Stimulated activated CD4-positive, alpha-beta T cell treated with anti-CD3 and anti-CD28 coated beads, TNF-alpha, amount 100 ng/mL, for 24 hours (primary cell): ENCODE measurements around the gene CD151.

Experiments used
- DNase-seq, 3 experiments: peaks; one replicate each; pipeline ENCODE4 v3.0.0-alpha.2; 2020; ENCODE audit warnings: low read depth in 3 of 3

CD151 gene

GRCh38 chr11:815675-816432 lies 16.9 kb upstream of the CD151 start:
- no peak for DNase-seq

GRCh38 chr11:816433-816779 lies 16.3 kb upstream of the CD151 start:
- no peak for DNase-seq

GRCh38 chr11:818396-819128 lies 14.2 kb upstream of the CD151 start, which contains the start of gene PNPLA2:
Gene PNPLA2, plus strand, starts transcription at chr11:818914. Its CDS starts 805 bp downstream, at chr11:819719.
- DNase-seq = no peak

GRCh38 chr11:819129-819931 lies 13.4 kb upstream of the CD151 start:
- DNase-seq = peak; percentile 74 to 93 (median 84)

GRCh38 chr11:819943-820649 lies 12.7 kb upstream of the CD151 start:
- peak; percentile 86 to 94 (median 88) for DNase-seq

- no peak for DNase-seq
Observed at GRCh38 chr11:820655-821511, 11.9 kb upstream of the CD151 start.

GRCh38 chr11:821512-822371 lies 11.0 kb upstream of the CD151 start:
- no peak for DNase-seq

GRCh38 chr11:823441-824291 lies 9.1 kb upstream of the CD151 start:
- no peak for DNase-seq

GRCh38 chr11:824292-824880 lies 8.4 kb upstream of the CD151 start:
- no peak for DNase-seq

GRCh38 chr11:824942-825341 lies 7.8 kb upstream of the CD151 start:
- no peak for DNase-seq

- no peak for DNase-seq
Observed at GRCh38 chr11:825366-826226, 7.2 kb upstream of the CD151 start.

GRCh38 chr11:826227-826621 lies 6.5 kb upstream of the CD151 start:
- no peak for DNase-seq

GRCh38 chr11:826836-827145 lies 6.0 kb upstream of the CD151 start:
- DNase-seq = no peak

- DNase-seq = no peak
Observed at GRCh38 chr11:827146-827896, 5.4 kb upstream of the CD151 start.

- DNase-seq = no peak
Observed at GRCh38 chr11:827897-828192, 4.9 kb upstream of the CD151 start, which contains the start of gene CRACR2B. Gene CRACR2B, plus strand, starts transcription at chr11:827919. Its CDS starts 689 bp downstream, at chr11:828608.

GRCh38 chr11:828506-829175 lies 4.1 kb upstream of the CD151 start:
- no peak for DNase-seq
